HepG2 (cell line): Measurements from ENCODE around the gene PLPP3. TPM values are rescaled to one million over a fixed set of nuclear protein-coding genes. Genes with fewer than 3 reads are reported as not detected.
"Not testable (repeated sequence)": the region's sequence is repeated elsewhere in the genome, so short reads cannot be mapped to it uniquely, and the experiment has no call there.

Source experiments
- ATAC-seq: fragments of 200-7000 bp; cut with Tn5 transposase; 3 replicates; pipeline ENCODE4 v1.9.1; 2020; ENCODE audit warnings: mild to moderate bottlenecking, moderate library complexity
- BruUV-seq: library from RNA; stranded (reverse); fragments of 400-500 nt; replicated peaks from 2 replicates; lab custom pipeline; 2021; lab: Mats Ljungman, UMichigan
- CTCF ChIA-PET: fragments of 300-600 bp; formaldehyde crosslinking; extraction: SDS; loops from one replicate; lab custom pipeline; 2021; ENCODE audit warnings: low total read pairs, inconsistent platforms, low intra/inter-chr PET ratio; lab: Yijun Ruan, JAX
- POLR2A ChIA-PET: fragments of 350-600 bp; sonication (Branson Sonifier 250); formaldehyde crosslinking; loops from one replicate; lab custom pipeline; 2020; ENCODE audit warnings: antibody characterized with exemption, inconsistent platforms; lab: Yijun Ruan, JAX
- DNase-seq: peaks from one replicate; pipeline ENCODE4 v3.0.0-alpha.2; 2015; ENCODE audit warnings: low spot score
- FAIRE-seq: peaks from 3 replicates; lab custom pipeline; 2011; peaks lifted over from hg19 to GRCh38; lab: Jason Lieb, UNC
- H2AFZ ChIP-seq: one replicate; pipeline ENCODE4 v1.6.1; 2011; ENCODE audit warnings: low read length, inconsistent platforms
- H3K27ac ChIP-seq: fragments of 300-600 bp; 3 replicates; pipeline ENCODE4 v1.8.0; 2011; ENCODE audit warnings: mixed run types, mild to moderate bottlenecking, mixed read lengths, low read length, inconsistent platforms; ENCODE audit not compliant: insufficient read depth; ENCODE audit errors: extremely low read length
- H3K27me3 ChIP-seq, 2 experiments: fragments of 200-600 bp in 1 of 2; 2 replicates in 1 of 2; 3 replicates in 1 of 2; pipeline versions ENCODE4 v1.6.0 to v1.8.0; 2011; ENCODE audit warnings: low read length in 2 of 2, mild to moderate bottlenecking in 2 of 2, moderate library complexity in 2 of 2, inconsistent platforms in 1 of 2; ENCODE audit not compliant: insufficient read depth in 2 of 2, control insufficient read depth in 1 of 2
- H3K36me3 ChIP-seq, 2 experiments: fragments of 200-600 bp in 1 of 2; replicated peaks in 1 of 2; 2 replicates in 1 of 2; 3 replicates in 1 of 2; pipeline versions ENCODE4 v1.5.1 to v1.8.0; 2011; ENCODE audit warnings: low read length in 2 of 2, inconsistent platforms in 1 of 2; ENCODE audit not compliant: insufficient read depth in 2 of 2, control insufficient read depth in 1 of 2
- H3K4me1 ChIP-seq: 2 replicates; pipeline ENCODE4 v1.5.1; 2012; ENCODE audit warnings: low read length, inconsistent platforms; ENCODE audit not compliant: insufficient read depth
- H3K4me2 ChIP-seq: 2 replicates; pipeline ENCODE4 v1.6.0; 2011; ENCODE audit warnings: low read depth, low read length, inconsistent platforms
- H3K4me3 ChIP-seq, 3 experiments: fragments of 200-600 bp in 1 of 3; sonication (generic), shearing (Covaris generic) in 1 of 3; replicated peaks in 1 of 3; 2 replicates each; pipeline ENCODE4 v1.5.1; 2011 to 2016; ENCODE audit warnings: low read length in 3 of 3, inconsistent platforms in 2 of 3, low read depth in 2 of 3, mild to moderate bottlenecking in 2 of 3, control low read depth in 1 of 3, mixed read lengths in 1 of 3; ENCODE audit not compliant: insufficient read depth in 1 of 3
- H3K79me2 ChIP-seq: one replicate; pipeline ENCODE4 v1.6.1; 2011; ENCODE audit warnings: low read length, inconsistent platforms; ENCODE audit not compliant: insufficient read depth
- H3K9ac ChIP-seq: 2 replicates; pipeline ENCODE4 v1.6.0; 2011; ENCODE audit warnings: mild to moderate bottlenecking, low read depth, low read length, inconsistent platforms; ENCODE audit not compliant: insufficient read depth
- H3K9me3 ChIP-seq: 2 replicates; pipeline ENCODE4 v1.5.1; 2012; ENCODE audit warnings: mild to moderate bottlenecking, low read length
- H4K20me1 ChIP-seq: 2 replicates; pipeline ENCODE4 v1.6.0; 2011; ENCODE audit warnings: inconsistent platforms, mild to moderate bottlenecking, low read length, moderate library complexity; ENCODE audit not compliant: insufficient read depth
- ZNF841 ChIP-seq: sonication (generic); formaldehyde crosslinking; IDR thresholded peaks from 2 replicates; pipeline ENCODE4 v1.8.1; 2023; ENCODE audit warnings: missing genetic modification reagents, borderline replicate concordance
- WGBS: methylation state at CpG from one replicate; pipeline ENCODE4 v1.1.6; 2017; ENCODE audit warnings: low lambda C conversion rate; 5-methylcytosine and 5-hydroxymethylcytosine counted together
- in situ Hi-C: cut with HindIII; loops from 2 replicates; pipeline ENCODE4 v1.10.0; 2017; ENCODE audit warnings: low pct_unique_long_range_greater_than_20kb; ENCODE audit not compliant: extremely low pct_ligation_motif_present
- intact Hi-C: fragments of 100-400 bp; cut with micrococcal nuclease; formaldehyde crosslinking; loops from one replicate; pipeline ENCODE4 v1.10.0; 2022; ENCODE audit not compliant: unreplicated experiment
- polyA plus RNA-seq, 8 experiments: library from polyadenylated mRNA; depleted of rRNA in 3 of 8; stranded (reverse) in 7 of 8; unstranded in 1 of 8; fragments of >200 nt; fragmentation: Illumina TruSeq in 4 of 8; extraction: Trizol in 4 of 8; gene quantifications; 2 replicates each; pipeline versions ENCODE4 v1.2.1 to v1.2.3, GENCODE V29; 2011 to 2016; ENCODE audit warnings: low read depth in 4 of 8, missing spikeins in 1 of 8, mixed read lengths in 1 of 8; ENCODE audit not compliant: insufficient read depth in 1 of 8
- total RNA-seq, 5 experiments: library from RNA; depleted of rRNA; stranded (reverse); fragments of >200 nt; fragmentation: Illumina TruSeq; extraction: Trizol; gene quantifications; 2 replicates each; pipeline ENCODE4 v1.2.3, GENCODE V29; 2016; ENCODE audit warnings: low read depth in 1 of 5

Gene PLPP3
- total and polyA plus RNA-seq, 2 of the 13 experiments (the other 11 are each of a cell fraction or from before 2014, with no cell fraction given): 49.7 to 65.8 TPM

GRCh38 chr1:56610097-56610496 lies 30.7 kb upstream of the PLPP3 start:
- H3K36me3 ChIP-seq, H3K27me3 ChIP-seq, ATAC-seq, H4K20me1 ChIP-seq, H3K9me3 ChIP-seq, DNase-seq, POLR2A ChIA-PET, FAIRE-seq, H3K9ac ChIP-seq, H3K4me3 ChIP-seq, in situ Hi-C loops, CTCF ChIA-PET, H3K79me2 ChIP-seq, intact Hi-C loops, H2AFZ ChIP-seq, BruUV-seq, H3K27ac ChIP-seq, H3K4me2 ChIP-seq: not testable (repeated sequence)
- 15% methylated on average over 2 of the region's 2 CpGs for WGBS
- TF ChIP-seq ZNF841: peak; percentile 94
- peaks cover 19% of the 10 kb centered on the region; the same call in 1 of the 2 replicates for H3K4me1 ChIP-seq

- H3K9ac ChIP-seq, CTCF ChIA-PET, ATAC-seq, DNase-seq, H3K79me2 ChIP-seq, H3K9me3 ChIP-seq, H3K27ac ChIP-seq, H3K4me3 ChIP-seq, H3K4me2 ChIP-seq, BruUV-seq, POLR2A ChIA-PET, H3K36me3 ChIP-seq, H2AFZ ChIP-seq, intact Hi-C loops, H3K27me3 ChIP-seq, FAIRE-seq, H4K20me1 ChIP-seq: not testable (repeated sequence)
- WGBS: 90% methylated on average over 5 of the region's 5 CpGs
- in situ Hi-C loops: loop anchor here (25.0 kb wide), 1 partner anchor 733 kb away; no protein-coding TSS in a partner anchor
- peaks cover 11% of the 10 kb centered on the region for H3K4me1 ChIP-seq
Measured at GRCh38 chr1:56595397-56596191, 16.2 kb upstream of the PLPP3 start.
